NOMO-1 treated with dmso at 0.1 percent for 144 hours (cell line): ENCODE measurements around the gene NUDT22.
"Not testable (repeated sequence)": the region's sequence is repeated elsewhere in the genome, so short reads cannot be mapped to it uniquely, and the experiment has no call there.

Source experiments
- DNase-seq: peaks from one replicate; lab custom pipeline; 2025; ENCODE audit not compliant: unreplicated experiment; lab: John Stamatoyannopoulos, UW

The NUDT22 gene

GRCh38 chr11:64241491-64242374, 15.7 kb downstream of the NUDT22 start:
- DNase-seq, result peak; percentile 98

GRCh38 chr11:64243236-64243854, 17.3 kb downstream of the NUDT22 start:
- no peak for DNase-seq

- no peak for DNase-seq
Observed at GRCh38 chr11:64244107-64244506, 18.0 kb downstream of the NUDT22 start.

- DNase-seq, result no peak
Observed at GRCh38 chr11:64244966-64245365, 18.9 kb downstream of the NUDT22 start.

- no peak for DNase-seq
Observed at GRCh38 chr11:64245401-64245796, 19.3 kb downstream of the NUDT22 start.

GRCh38 chr11:64245797-64246620, 19.9 kb downstream of the NUDT22 start:
- peak; percentile 34 for DNase-seq

- not testable (repeated sequence) for DNase-seq
Observed at GRCh38 chr11:64246621-64246870, 20.5 kb downstream of the NUDT22 start.

- DNase-seq, result peak; percentile 84
Observed at GRCh38 chr11:64246871-64247728, 21.0 kb downstream of the NUDT22 start, which contains the start of gene PPP1R14B. Gene PPP1R14B, minus strand, starts transcription at chr11:64246943. Its CDS starts 270 bp downstream, at chr11:64246673.

- DNase-seq, result no peak
Observed at GRCh38 chr11:64247729-64248531, 21.9 kb downstream of the NUDT22 start.

GRCh38 chr11:64248578-64248977, 22.5 kb downstream of the NUDT22 start:
- DNase-seq, result no peak

- DNase-seq, result no peak
Observed at GRCh38 chr11:64249038-64249437, 23.0 kb downstream of the NUDT22 start.

GRCh38 chr11:64249563-64250414, 23.7 kb downstream of the NUDT22 start:
- DNase-seq, result no peak

- no peak for DNase-seq
Observed at GRCh38 chr11:64250415-64251015, 24.4 kb downstream of the NUDT22 start.

- peak; percentile 24 for DNase-seq
Observed at GRCh38 chr11:64251016-64251752, 25.1 kb downstream of the NUDT22 start, which contains the start of gene PLCB3. Gene PLCB3, plus strand, starts transcription at chr11:64251530. Its CDS starts 120 bp downstream, at chr11:64251650.

GRCh38 chr11:64251753-64252002, 25.6 kb downstream of the NUDT22 start:
- DNase-seq, result no peak

GRCh38 chr11:64252003-64252872, 26.2 kb downstream of the NUDT22 start:
- no peak for DNase-seq

- no peak for DNase-seq
Observed at GRCh38 chr11:64253043-64253442, 27.0 kb downstream of the NUDT22 start.
